Fibroblast of lung (primary cell): ENCODE measurements around the gene USP21. TPM values are rescaled to one million over a fixed set of nuclear protein-coding genes. Genes with fewer than 3 reads are reported as not detected.

Experiments used
- DNase-seq, 2 donors: peaks; one replicate each; pipeline versions ENCODE4 v3.0.0 to v3.0.0-alpha.2; 2010; ENCODE audit warnings: low read depth in 2 of 2
- H2AFZ ChIP-seq: 2 replicates; pipeline ENCODE4 v1.5.1; 2012; ENCODE audit warnings: low read length, control low read depth, inconsistent platforms
- H3K27ac ChIP-seq: 2 replicates; pipeline ENCODE4 v1.5.1; 2011; ENCODE audit warnings: low read length, control low read depth; ENCODE audit not compliant: insufficient read depth
- H3K27me3 ChIP-seq: 2 replicates; pipeline ENCODE4 v1.5.1; 2011; ENCODE audit warnings: mild to moderate bottlenecking, low read length; ENCODE audit not compliant: control insufficient read depth, insufficient read depth
- H3K36me3 ChIP-seq: 2 replicates; pipeline ENCODE4 v1.5.1; 2011; ENCODE audit warnings: low read length; ENCODE audit not compliant: control insufficient read depth, insufficient read depth
- H3K4me1 ChIP-seq: 2 replicates; pipeline ENCODE4 v1.5.1; 2011; ENCODE audit warnings: low read length; ENCODE audit not compliant: control insufficient read depth, insufficient read depth; ENCODE audit errors: extremely low read depth
- H3K4me2 ChIP-seq: 2 replicates; pipeline ENCODE4 v1.5.1; 2011; ENCODE audit warnings: low read length, control low read depth; ENCODE audit not compliant: insufficient read depth; ENCODE audit errors: extremely low read depth
- H3K4me3 ChIP-seq, 4 experiments: fragments of 200-600 bp in 1 of 4; sonication (generic) in 1 of 4; replicated peaks in 1 of 4; 2 replicates each; pipeline ENCODE4 v1.5.1; 2011 to 2016; ENCODE audit warnings: low read length in 4 of 4, low read depth in 3 of 4, mild to moderate bottlenecking in 3 of 4, control low read depth in 2 of 4, inconsistent platforms in 1 of 4, mixed read lengths in 1 of 4; ENCODE audit not compliant: insufficient read depth in 1 of 4; ENCODE audit errors: control extremely low read depth in 1 of 4
- H3K79me2 ChIP-seq: 2 replicates; pipeline ENCODE4 v1.5.1; 2012; ENCODE audit warnings: mild to moderate bottlenecking, low read length, inconsistent platforms; ENCODE audit not compliant: control insufficient read depth, insufficient read depth
- H3K9ac ChIP-seq: 2 replicates; pipeline ENCODE4 v1.5.1; 2011; ENCODE audit warnings: mild to moderate bottlenecking, low read length, control low read depth; ENCODE audit not compliant: insufficient read depth
- H3K9me3 ChIP-seq: 2 replicates; pipeline ENCODE4 v1.5.1; 2012; ENCODE audit warnings: low read depth, low read length; ENCODE audit not compliant: control insufficient read depth, insufficient read depth
- H4K20me1 ChIP-seq: 2 replicates; pipeline ENCODE4 v1.5.1; 2011; ENCODE audit warnings: low read length; ENCODE audit not compliant: control insufficient read depth, insufficient read depth; ENCODE audit errors: extremely low read depth
- EZH2 ChIP-seq: IDR thresholded peaks from 2 replicates; pipeline ENCODE4 v1.5.1; 2012; ENCODE audit warnings: low read length, control low read depth, mild to moderate bottlenecking; ENCODE audit errors: missing control alignments
- polyA plus RNA-seq, 2 donors: library from polyadenylated mRNA; depleted of rRNA in 1 of 2; stranded (reverse) in 1 of 2; unstranded in 1 of 2; fragments of >200 nt; gene quantifications; 2 replicates each; pipeline ENCODE4 v1.2.1, GENCODE V29; 2011 to 2012; ENCODE audit warnings: missing spikeins in 1 of 2
- total RNA-seq: library from RNA; depleted of rRNA; stranded (reverse); fragments of >200 nt; gene quantifications from 2 replicates; pipeline ENCODE4 v1.2.1, GENCODE V29; 2014
- TF ChIP-seq, protein P1 (sequence below), 2 donors: IDR thresholded peaks in 1 of 2; conservative IDR thresholded peaks in 1 of 2; 1 replicate in 1 of 2; 2 replicates in 1 of 2; pipeline ENCODE4 v1.5.1; 2011 to 2012; ENCODE audit warnings: low read length in 2 of 2, control low read depth in 1 of 2, inconsistent platforms in 1 of 2, low read depth in 1 of 2, mild to moderate bottlenecking in 1 of 2

Gene USP21
- total and polyA plus RNA-seq, 2 donors (not counting 1 experiment from before 2014, with no cell fraction given) = 10.2 to 11.7 TPM

DNA sequence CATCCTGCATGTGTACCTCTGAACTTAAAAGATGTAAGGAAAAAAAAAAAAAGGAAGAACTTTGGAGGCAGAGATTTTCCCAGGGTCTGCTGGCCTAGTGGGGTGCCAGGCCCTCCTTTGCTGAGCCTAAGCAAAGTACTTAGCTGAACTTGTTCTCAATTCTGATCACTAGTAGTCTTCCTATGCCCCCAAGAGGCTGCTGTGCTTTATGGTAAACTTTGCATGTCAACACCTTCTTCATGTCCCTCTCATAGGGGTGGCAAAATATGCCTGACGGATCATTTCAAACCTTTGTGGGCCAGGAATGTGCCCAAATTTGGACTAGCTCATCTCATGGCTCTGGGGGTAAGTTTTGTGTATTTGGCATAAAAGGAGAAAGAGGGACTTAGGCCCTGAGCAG is 1.4 kb upstream of the USP21 start:
- Histone ChIP-seq H3K9me3 (no peaks in the 10 kb centered on the region), H4K20me1 (no peaks in the 10 kb centered on the region), H3K36me3 (peaks cover 20% of the 10 kb centered on the region), H2AFZ (no peak overlapping the region), H3K4me2 (no peak overlapping the region), H3K79me2 (peaks cover 17% of the 10 kb centered on the region), H3K4me3 (no peak overlapping the region), H3K27me3 (no peaks in the 10 kb centered on the region), H3K4me1 (peaks cover 7% of the 10 kb centered on the region), H3K9ac (no peak overlapping the region), H3K27ac (no peak overlapping the region)
- no peak for DNase-seq
- TF ChIP-seq, protein P1, sequence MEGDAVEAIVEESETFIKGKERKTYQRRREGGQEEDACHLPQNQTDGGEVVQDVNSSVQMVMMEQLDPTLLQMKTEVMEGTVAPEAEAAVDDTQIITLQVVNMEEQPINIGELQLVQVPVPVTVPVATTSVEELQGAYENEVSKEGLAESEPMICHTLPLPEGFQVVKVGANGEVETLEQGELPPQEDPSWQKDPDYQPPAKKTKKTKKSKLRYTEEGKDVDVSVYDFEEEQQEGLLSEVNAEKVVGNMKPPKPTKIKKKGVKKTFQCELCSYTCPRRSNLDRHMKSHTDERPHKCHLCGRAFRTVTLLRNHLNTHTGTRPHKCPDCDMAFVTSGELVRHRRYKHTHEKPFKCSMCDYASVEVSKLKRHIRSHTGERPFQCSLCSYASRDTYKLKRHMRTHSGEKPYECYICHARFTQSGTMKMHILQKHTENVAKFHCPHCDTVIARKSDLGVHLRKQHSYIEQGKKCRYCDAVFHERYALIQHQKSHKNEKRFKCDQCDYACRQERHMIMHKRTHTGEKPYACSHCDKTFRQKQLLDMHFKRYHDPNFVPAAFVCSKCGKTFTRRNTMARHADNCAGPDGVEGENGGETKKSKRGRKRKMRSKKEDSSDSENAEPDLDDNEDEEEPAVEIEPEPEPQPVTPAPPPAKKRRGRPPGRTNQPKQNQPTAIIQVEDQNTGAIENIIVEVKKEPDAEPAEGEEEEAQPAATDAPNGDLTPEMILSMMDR (conservative IDR thresholded peaks at IDR 0.05 in 1 of 2, IDR thresholded peaks at IDR 0.05 in 1 of 2; ENCODE audit: low read depth in 1 of 2, low read length in 2 of 2) = no peak
- no peak for TF ChIP-seq EZH2

DNA sequence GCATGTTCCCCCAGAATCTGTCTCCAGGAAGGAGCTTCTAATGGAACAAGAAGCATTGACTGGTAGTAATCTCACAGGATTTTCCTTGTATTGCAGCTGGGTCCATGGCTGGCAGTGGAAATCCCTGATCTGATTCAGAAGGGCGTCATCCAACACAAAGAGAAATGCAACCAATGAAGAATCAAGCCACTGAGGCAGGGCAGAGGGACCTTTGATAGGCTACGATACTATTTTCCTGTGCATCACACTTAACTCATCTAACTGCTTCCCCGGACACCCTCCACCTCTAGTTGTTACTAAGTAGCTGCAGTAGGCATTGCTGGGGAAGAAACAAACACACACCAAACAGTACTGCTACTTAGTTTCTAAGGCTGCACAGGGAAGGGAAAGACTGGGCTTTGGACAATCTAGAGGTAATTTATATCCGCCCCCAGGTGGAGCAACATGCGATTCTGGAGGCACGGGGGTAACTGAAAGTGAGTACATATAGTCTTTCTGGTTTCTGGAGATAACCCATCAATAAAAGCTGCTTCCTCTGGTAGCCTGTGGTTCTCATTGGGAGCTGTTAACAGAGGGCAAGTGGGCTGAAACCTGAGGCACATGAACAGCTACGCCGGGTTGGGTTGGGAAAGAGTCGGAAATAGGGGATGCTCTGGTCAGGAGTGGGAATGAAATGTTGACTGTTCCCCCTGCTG is 837 bp upstream of the USP21 start:
- Histone ChIP-seq H2AFZ (no peak overlapping the region), H3K4me1 (peaks cover 7% of the 10 kb centered on the region), H3K4me3 (peak overlapping the region in 2 of 4 experiments; percentile 71 to 93), H3K36me3 (peaks cover 20% of the 10 kb centered on the region), H3K79me2 (peaks cover 17% of the 10 kb centered on the region), H3K27me3 (no peaks in the 10 kb centered on the region), H3K27ac (peak overlapping the region; percentile 68), H4K20me1 (no peaks in the 10 kb centered on the region), H3K9me3 (no peaks in the 10 kb centered on the region), H3K9ac (no peak overlapping the region), H3K4me2 (peak overlapping the region; percentile 49)
- TF ChIP-seq EZH2 = no peak
- TF ChIP-seq, protein P1 (conservative IDR thresholded peaks at IDR 0.05 in 1 of 2, IDR thresholded peaks at IDR 0.05 in 1 of 2; ENCODE audit: low read depth in 1 of 2, low read length in 2 of 2) = no peak
- DNase-seq = no peak

DNA sequence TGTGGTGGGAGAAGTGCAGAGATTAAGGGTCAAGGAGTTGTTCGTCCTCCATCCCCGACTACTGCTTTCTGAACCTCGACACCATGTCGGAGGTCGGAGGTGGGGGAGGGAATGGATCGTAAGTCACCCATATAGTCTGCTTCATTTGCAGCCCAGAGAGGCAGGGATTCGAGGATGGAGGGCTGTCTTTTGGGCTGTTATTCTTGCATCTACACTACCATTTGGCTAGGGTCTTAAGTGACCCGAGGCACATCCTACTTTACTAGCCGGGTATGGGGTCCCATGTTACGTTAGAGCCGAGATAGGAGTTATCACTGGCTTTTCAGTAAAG is 578 bp downstream of the USP21 start:
- DNase-seq = no peak
- no peaks in the 10 kb centered on the region for H3K9me3 ChIP-seq
- peaks cover 26% of the 10 kb centered on the region for H3K36me3 ChIP-seq
- H3K27ac ChIP-seq = peak overlapping the region; percentile 68
- peak overlapping the region; percentile 63 to 93 (median 81) for H3K4me3 ChIP-seq
- peak overlapping the region; percentile 87 for H3K9ac ChIP-seq
- peak overlapping the region; percentile 17 for H2AFZ ChIP-seq
- H3K79me2 ChIP-seq = peaks cover 16% of the 10 kb centered on the region
- no peaks in the 10 kb centered on the region for H3K27me3 ChIP-seq
- H3K4me1 ChIP-seq = peaks cover 7% of the 10 kb centered on the region
- no peak for TF ChIP-seq EZH2
- TF ChIP-seq, protein P1 (conservative IDR thresholded peaks at IDR 0.05 in 1 of 2, IDR thresholded peaks at IDR 0.05 in 1 of 2; ENCODE audit: low read depth in 1 of 2, low read length in 2 of 2) = no peak
- peak overlapping the region; percentile 88 for H3K4me2 ChIP-seq
- no peaks in the 10 kb centered on the region for H4K20me1 ChIP-seq
